ENCODE measurements around the gene C1orf167.

DNA sequence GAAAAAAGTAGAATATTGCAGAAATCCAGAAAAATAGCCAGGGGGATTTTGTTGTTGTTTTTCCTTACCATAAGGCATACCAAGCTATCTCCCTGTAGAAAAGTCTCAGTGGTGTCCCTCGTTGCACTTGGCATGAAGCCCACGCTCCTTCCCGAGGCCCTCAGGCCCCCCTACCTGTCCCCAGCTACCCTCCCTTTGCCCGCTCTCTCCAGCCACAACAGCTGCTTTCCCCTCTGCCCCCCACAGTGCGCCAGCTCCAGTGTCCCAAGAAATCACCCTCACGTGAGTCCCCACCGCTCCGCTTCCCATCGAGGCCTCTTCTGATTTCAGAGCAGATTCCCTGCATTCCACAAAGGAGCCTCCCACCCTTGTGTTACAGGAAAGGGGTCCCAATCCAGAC, 17.7 kb upstream of the C1orf167 start:
- TF ChIP-seq, protein P1, sequence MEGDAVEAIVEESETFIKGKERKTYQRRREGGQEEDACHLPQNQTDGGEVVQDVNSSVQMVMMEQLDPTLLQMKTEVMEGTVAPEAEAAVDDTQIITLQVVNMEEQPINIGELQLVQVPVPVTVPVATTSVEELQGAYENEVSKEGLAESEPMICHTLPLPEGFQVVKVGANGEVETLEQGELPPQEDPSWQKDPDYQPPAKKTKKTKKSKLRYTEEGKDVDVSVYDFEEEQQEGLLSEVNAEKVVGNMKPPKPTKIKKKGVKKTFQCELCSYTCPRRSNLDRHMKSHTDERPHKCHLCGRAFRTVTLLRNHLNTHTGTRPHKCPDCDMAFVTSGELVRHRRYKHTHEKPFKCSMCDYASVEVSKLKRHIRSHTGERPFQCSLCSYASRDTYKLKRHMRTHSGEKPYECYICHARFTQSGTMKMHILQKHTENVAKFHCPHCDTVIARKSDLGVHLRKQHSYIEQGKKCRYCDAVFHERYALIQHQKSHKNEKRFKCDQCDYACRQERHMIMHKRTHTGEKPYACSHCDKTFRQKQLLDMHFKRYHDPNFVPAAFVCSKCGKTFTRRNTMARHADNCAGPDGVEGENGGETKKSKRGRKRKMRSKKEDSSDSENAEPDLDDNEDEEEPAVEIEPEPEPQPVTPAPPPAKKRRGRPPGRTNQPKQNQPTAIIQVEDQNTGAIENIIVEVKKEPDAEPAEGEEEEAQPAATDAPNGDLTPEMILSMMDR (IDR thresholded peaks at IDR 0.05; ENCODE audit: low read depth, low read length, poor library complexity, severe bottlenecking) = no peak
- no peak for TF ChIP-seq EZH2phosphoT487 (IDR thresholded peaks at IDR 0.05; ENCODE audit: borderline replicate concordance, low read length)

All from DOHH2 (cell line).